Astrocyte (in vitro differentiated cells and primary cell): ENCODE measurements around the gene BBIP1.

Experiments used
- EZH2 ChIP-seq: IDR thresholded peaks from 2 replicates; pipeline ENCODE4 v1.6.1; 2012; ENCODE audit warnings: mild to moderate bottlenecking, low read length, inconsistent platforms; ENCODE audit not compliant: insufficient read depth
- TF ChIP-seq, protein P1 (sequence below): IDR thresholded peaks from 2 replicates; pipeline ENCODE4 v1.5.1; 2011; ENCODE audit warnings: low read depth, mild to moderate bottlenecking, inconsistent platforms, low read length, moderate library complexity; ENCODE audit not compliant: insufficient read depth

GRCh38 chr10:110947061-110947595 is 28.1 kb upstream of the BBIP1 start:
- TF ChIP-seq, protein P1, sequence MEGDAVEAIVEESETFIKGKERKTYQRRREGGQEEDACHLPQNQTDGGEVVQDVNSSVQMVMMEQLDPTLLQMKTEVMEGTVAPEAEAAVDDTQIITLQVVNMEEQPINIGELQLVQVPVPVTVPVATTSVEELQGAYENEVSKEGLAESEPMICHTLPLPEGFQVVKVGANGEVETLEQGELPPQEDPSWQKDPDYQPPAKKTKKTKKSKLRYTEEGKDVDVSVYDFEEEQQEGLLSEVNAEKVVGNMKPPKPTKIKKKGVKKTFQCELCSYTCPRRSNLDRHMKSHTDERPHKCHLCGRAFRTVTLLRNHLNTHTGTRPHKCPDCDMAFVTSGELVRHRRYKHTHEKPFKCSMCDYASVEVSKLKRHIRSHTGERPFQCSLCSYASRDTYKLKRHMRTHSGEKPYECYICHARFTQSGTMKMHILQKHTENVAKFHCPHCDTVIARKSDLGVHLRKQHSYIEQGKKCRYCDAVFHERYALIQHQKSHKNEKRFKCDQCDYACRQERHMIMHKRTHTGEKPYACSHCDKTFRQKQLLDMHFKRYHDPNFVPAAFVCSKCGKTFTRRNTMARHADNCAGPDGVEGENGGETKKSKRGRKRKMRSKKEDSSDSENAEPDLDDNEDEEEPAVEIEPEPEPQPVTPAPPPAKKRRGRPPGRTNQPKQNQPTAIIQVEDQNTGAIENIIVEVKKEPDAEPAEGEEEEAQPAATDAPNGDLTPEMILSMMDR: no peak
- TF ChIP-seq EZH2: no peak
